ENCODE results near the gene PKN1.
"Not testable (repeated sequence)": the region's sequence is repeated elsewhere in the genome, so short reads cannot be mapped to it uniquely, and the experiment has no call there.

- TF ChIP-seq, protein P1, sequence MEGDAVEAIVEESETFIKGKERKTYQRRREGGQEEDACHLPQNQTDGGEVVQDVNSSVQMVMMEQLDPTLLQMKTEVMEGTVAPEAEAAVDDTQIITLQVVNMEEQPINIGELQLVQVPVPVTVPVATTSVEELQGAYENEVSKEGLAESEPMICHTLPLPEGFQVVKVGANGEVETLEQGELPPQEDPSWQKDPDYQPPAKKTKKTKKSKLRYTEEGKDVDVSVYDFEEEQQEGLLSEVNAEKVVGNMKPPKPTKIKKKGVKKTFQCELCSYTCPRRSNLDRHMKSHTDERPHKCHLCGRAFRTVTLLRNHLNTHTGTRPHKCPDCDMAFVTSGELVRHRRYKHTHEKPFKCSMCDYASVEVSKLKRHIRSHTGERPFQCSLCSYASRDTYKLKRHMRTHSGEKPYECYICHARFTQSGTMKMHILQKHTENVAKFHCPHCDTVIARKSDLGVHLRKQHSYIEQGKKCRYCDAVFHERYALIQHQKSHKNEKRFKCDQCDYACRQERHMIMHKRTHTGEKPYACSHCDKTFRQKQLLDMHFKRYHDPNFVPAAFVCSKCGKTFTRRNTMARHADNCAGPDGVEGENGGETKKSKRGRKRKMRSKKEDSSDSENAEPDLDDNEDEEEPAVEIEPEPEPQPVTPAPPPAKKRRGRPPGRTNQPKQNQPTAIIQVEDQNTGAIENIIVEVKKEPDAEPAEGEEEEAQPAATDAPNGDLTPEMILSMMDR (IDR thresholded peaks at IDR 0.05) = not testable (repeated sequence)
- not testable (repeated sequence) for TF ChIP-seq POLR2AphosphoS5 (IDR thresholded peaks at IDR 0.05)
These were observed 29.8 kb upstream of the PKN1 start for GRCh38 chr19:14403145-14403930.
